Type B pancreatic cell (in vitro differentiated cells): ENCODE measurements around the gene AFDN. TPM values are rescaled to one million over a fixed set of nuclear protein-coding genes. Genes with fewer than 3 reads are reported as not detected.

ENCODE experiments used
- DNase-seq: peaks from one replicate; pipeline ENCODE4 v3.0.0; 2021; ENCODE audit warnings: mixed read lengths; ENCODE audit not compliant: unreplicated experiment; ENCODE audit errors: extremely low spot score
- H3K27ac Mint-ChIP-seq: 2 replicates; pipeline ENCODE4 v1.8.0; 2021; ENCODE audit warnings: mild to moderate bottlenecking, mixed read lengths
- H3K27me3 Mint-ChIP-seq: 2 replicates; pipeline ENCODE4 v1.8.0; 2021; ENCODE audit warnings: mixed read lengths
- H3K36me3 Mint-ChIP-seq: 2 replicates; pipeline ENCODE4 v1.8.0; 2021; ENCODE audit warnings: mixed read lengths
- H3K4me1 Mint-ChIP-seq: one replicate; pipeline ENCODE4 v1.8.0; 2021; ENCODE audit warnings: mixed read lengths; ENCODE audit not compliant: unreplicated experiment
- H3K4me3 Mint-ChIP-seq: 2 replicates; pipeline ENCODE4 v1.8.0; 2021; ENCODE audit warnings: mild to moderate bottlenecking, mixed read lengths
- H3K9me3 Mint-ChIP-seq: 2 replicates; pipeline ENCODE4 v1.8.0; 2021; ENCODE audit warnings: mixed read lengths
- total RNA-seq: library from RNA; stranded (reverse); gene quantifications from 2 replicates; pipeline ENCODE4 v1.2.1, GENCODE V29; 2021; ENCODE audit warnings: low replicate concordance
- TF ChIP-seq, protein P1 (sequence below): fragments of 200-600 bp; sonication (generic); conservative IDR thresholded peaks from 2 replicates; pipeline ENCODE4 v1.5.0; 2021; ENCODE audit warnings: antibody characterized with exemption, mild to moderate bottlenecking

Gene AFDN
- total RNA-seq, 1 donor from 2014 or later: 154 TPM

DNA sequence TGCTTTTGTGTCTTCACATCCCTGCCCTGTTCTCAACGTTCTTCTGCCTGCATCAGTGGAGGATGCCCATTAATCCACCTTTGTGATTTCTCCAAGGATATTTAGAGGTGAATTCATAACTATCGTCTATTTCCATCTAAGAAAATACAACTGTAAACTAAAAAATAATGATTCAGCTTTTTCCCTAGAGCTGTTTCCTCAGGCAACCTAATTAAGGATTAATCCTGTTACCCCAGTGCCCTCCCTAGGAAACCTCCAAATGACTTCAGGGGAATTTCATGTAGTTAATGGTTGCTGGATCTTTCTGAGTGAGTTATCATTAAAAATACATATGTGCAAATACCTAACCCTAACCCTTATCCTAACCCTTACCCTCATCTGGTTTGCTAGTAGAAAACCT is 14.6 kb upstream of the AFDN start:
- no peak for DNase-seq
- H3K36me3 Mint-ChIP-seq: no peaks in the 10 kb centered on the region
- no peaks in the 10 kb centered on the region for H3K9me3 Mint-ChIP-seq
- TF ChIP-seq, protein P1, sequence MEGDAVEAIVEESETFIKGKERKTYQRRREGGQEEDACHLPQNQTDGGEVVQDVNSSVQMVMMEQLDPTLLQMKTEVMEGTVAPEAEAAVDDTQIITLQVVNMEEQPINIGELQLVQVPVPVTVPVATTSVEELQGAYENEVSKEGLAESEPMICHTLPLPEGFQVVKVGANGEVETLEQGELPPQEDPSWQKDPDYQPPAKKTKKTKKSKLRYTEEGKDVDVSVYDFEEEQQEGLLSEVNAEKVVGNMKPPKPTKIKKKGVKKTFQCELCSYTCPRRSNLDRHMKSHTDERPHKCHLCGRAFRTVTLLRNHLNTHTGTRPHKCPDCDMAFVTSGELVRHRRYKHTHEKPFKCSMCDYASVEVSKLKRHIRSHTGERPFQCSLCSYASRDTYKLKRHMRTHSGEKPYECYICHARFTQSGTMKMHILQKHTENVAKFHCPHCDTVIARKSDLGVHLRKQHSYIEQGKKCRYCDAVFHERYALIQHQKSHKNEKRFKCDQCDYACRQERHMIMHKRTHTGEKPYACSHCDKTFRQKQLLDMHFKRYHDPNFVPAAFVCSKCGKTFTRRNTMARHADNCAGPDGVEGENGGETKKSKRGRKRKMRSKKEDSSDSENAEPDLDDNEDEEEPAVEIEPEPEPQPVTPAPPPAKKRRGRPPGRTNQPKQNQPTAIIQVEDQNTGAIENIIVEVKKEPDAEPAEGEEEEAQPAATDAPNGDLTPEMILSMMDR: no peak
- H3K4me3 Mint-ChIP-seq: no peak overlapping the region
- no peak overlapping the region for H3K27ac Mint-ChIP-seq
- no peaks in the 10 kb centered on the region for H3K27me3 Mint-ChIP-seq
- H3K4me1 Mint-ChIP-seq: peaks cover 9% of the 10 kb centered on the region

GRCh38 chr6:167815296-167815980 is 11.3 kb upstream of the AFDN start:
- H3K4me1 Mint-ChIP-seq: peaks cover 21% of the 10 kb centered on the region
- H3K27me3 Mint-ChIP-seq: no peaks in the 10 kb centered on the region
- no peak for DNase-seq
- no peak overlapping the region for H3K27ac Mint-ChIP-seq
- no peaks in the 10 kb centered on the region for H3K36me3 Mint-ChIP-seq
- TF ChIP-seq, protein P1: no peak
- H3K4me3 Mint-ChIP-seq: no peak overlapping the region
- H3K9me3 Mint-ChIP-seq: no peaks in the 10 kb centered on the region

DNA sequence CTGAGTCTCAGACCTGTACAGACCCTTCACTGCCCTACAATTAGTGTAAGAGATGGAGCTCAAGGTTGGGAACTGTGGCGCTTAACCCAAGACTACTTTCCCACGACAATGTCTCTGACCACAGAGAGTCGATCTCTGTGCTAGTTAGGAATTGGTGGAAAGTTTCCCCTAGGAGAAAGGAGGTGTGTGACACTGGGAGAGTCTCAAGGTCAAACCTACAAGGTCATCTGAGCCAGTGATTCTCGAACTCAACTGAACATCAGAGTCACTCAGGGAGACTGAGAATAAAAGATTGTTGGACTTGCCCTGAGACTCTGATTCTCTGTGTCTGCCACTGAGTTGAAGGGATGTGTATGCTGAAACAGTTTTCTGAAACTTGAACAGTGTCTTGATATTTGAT is 9.7 kb upstream of the AFDN start:
- Mint-ChIP-seq H3K36me3 (no peaks in the 10 kb centered on the region), H3K27me3 (no peaks in the 10 kb centered on the region), H3K4me1 (peaks cover 14% of the 10 kb centered on the region), H3K27ac (no peak overlapping the region), H3K9me3 (no peaks in the 10 kb centered on the region), H3K4me3 (no peak overlapping the region)
- TF ChIP-seq, protein P1: no peak
- DNase-seq: no peak

GRCh38 chr6:167817729-167818128 is 9.0 kb upstream of the AFDN start:
- TF ChIP-seq, protein P1: no peak

GRCh38 chr6:167819576-167819975 is 7.1 kb upstream of the AFDN start:
- Mint-ChIP-seq H3K36me3 (no peaks in the 10 kb centered on the region), H3K4me1 (peaks cover 14% of the 10 kb centered on the region)

More at GRCh38 chr6:167817729-167818128, 9.0 kb upstream of the AFDN start:
- Mint-ChIP-seq H3K4me1 (peaks cover 12% of the 10 kb centered on the region), H3K27ac (no peak overlapping the region), H3K36me3 (no peaks in the 10 kb centered on the region), H3K9me3 (no peaks in the 10 kb centered on the region), H3K27me3 (no peaks in the 10 kb centered on the region), H3K4me3 (no peak overlapping the region)
- no peak for DNase-seq

More at GRCh38 chr6:167819576-167819975, 7.1 kb upstream of the AFDN start:
- TF ChIP-seq, protein P1: no peak
- H3K9me3 Mint-ChIP-seq: no peaks in the 10 kb centered on the region
- no peak overlapping the region for H3K4me3 Mint-ChIP-seq
- no peak for DNase-seq
- H3K27me3 Mint-ChIP-seq: no peaks in the 10 kb centered on the region
- H3K27ac Mint-ChIP-seq: no peak overlapping the region
